T-cell (primary cell): Measurements from ENCODE around the gene DNMT3A. TPM values are rescaled to one million over a fixed set of nuclear protein-coding genes. Genes with fewer than 3 reads are reported as not detected.
A peak's percentile ranks its signal among the peaks of the same experiment; 100 is the strongest.

ENCODE experiments used
- ATAC-seq, 4 experiments: fragments of 200-7000 bp in 3 of 4; fragments of 150-1000 bp in 1 of 4; cut with Tn5 transposase; replicated peaks in 1 of 4; 1 replicate in 3 of 4; 2 replicates in 1 of 4; pipeline ENCODE4 v1.10.0; 2021; ENCODE audit warnings: moderate library complexity in 3 of 4, mild to moderate bottlenecking in 2 of 4, moderate number of reproducible peaks in 1 of 4
- CTCF ChIA-PET, 2 donors: fragments of 300-600 bp; sonication (Branson Sonifier 250); formaldehyde crosslinking; loops; one replicate each; lab custom pipeline; 2022; ENCODE audit warnings: antibody characterized with exemption in 2 of 2; lab: Charles Lee
- POLR2A ChIA-PET, 2 donors: fragments of 300-600 bp; sonication (Branson Sonifier 250); formaldehyde crosslinking; loops; one replicate each; lab custom pipeline; 2022; ENCODE audit warnings: antibody characterized with exemption in 2 of 2; lab: Charles Lee
- DNase-seq, 35 experiments: peaks; one replicate each; pipeline versions ENCODE4 v3.0.0 to v3.0.0-alpha.2; 2013 to 2023
- H3K27ac ChIP-seq: one replicate; pipeline ENCODE4 v1.5.1; 2013; ENCODE audit warnings: low read length
- H3K27me3 ChIP-seq, 2 experiments: replicated peaks in 1 of 2; 1 replicate in 1 of 2; 2 replicates in 1 of 2; pipeline versions ENCODE4 v1.6.1 to v1.7.0; 2013; ENCODE audit warnings: low read length in 1 of 2, mixed read lengths in 1 of 2; ENCODE audit not compliant: control insufficient read depth in 2 of 2, insufficient read depth in 2 of 2; ENCODE audit errors: extremely low read depth in 1 of 2
- H3K36me3 ChIP-seq, 2 donors: 1 replicate in 1 of 2; 2 replicates in 1 of 2; pipeline versions ENCODE4 v1.6.1 to v1.7.0; 2013; ENCODE audit warnings: low read length in 1 of 2; ENCODE audit not compliant: control insufficient read depth in 2 of 2, insufficient read depth in 1 of 2; ENCODE audit errors: extremely low read depth in 1 of 2
- H3K4me1 ChIP-seq, 2 experiments: 1 replicate in 1 of 2; 2 replicates in 1 of 2; pipeline versions ENCODE4 v1.6.1 to v1.7.0; 2013; ENCODE audit warnings: low read length in 2 of 2, mixed read lengths in 1 of 2; ENCODE audit not compliant: insufficient read depth in 2 of 2, control insufficient read depth in 1 of 2; ENCODE audit errors: extremely low read depth in 1 of 2
- H3K4me3 ChIP-seq, 2 donors: 1 replicate in 1 of 2; 2 replicates in 1 of 2; pipeline versions ENCODE4 v1.5.1 to v1.7.0; 2013; ENCODE audit warnings: mild to moderate bottlenecking in 2 of 2, low read length in 1 of 2, moderate library complexity in 1 of 2; ENCODE audit not compliant: control insufficient read depth in 1 of 2; ENCODE audit errors: extremely low read depth in 1 of 2
- H3K9me3 ChIP-seq: 2 replicates; pipeline ENCODE4 v1.7.0; 2013
- H3K27ac Mint-ChIP-seq, 2 donors: one replicate each; pipeline ENCODE4 v1.8.0; 2020 to 2021; ENCODE audit warnings: mild to moderate bottlenecking in 2 of 2, mixed read lengths in 2 of 2
- H3K27me3 Mint-ChIP-seq, 2 donors: one replicate each; pipeline ENCODE4 v1.8.0; 2021 to 2022; ENCODE audit warnings: mixed read lengths in 2 of 2
- H3K36me3 Mint-ChIP-seq: one replicate; pipeline ENCODE4 v1.8.0; 2021; ENCODE audit warnings: mixed read lengths
- H3K4me1 Mint-ChIP-seq, 3 donors: one replicate each; pipeline ENCODE4 v1.8.0; 2020 to 2022; ENCODE audit warnings: mixed read lengths in 3 of 3, mild to moderate bottlenecking in 1 of 3
- H3K4me3 Mint-ChIP-seq, 3 donors: one replicate each; pipeline ENCODE4 v1.8.0; 2020 to 2022; ENCODE audit warnings: mild to moderate bottlenecking in 3 of 3, mixed read lengths in 3 of 3, moderate library complexity in 3 of 3
- H3K9me3 Mint-ChIP-seq, 3 donors: one replicate each; pipeline ENCODE4 v1.8.0; 2020 to 2022; ENCODE audit warnings: mixed read lengths in 3 of 3
- WGBS: methylation state at CpG from one replicate; pipeline ENCODE4 v1.1.5; 2013; ENCODE audit warnings: missing lambda C conversion rate; ENCODE audit not compliant: insufficient coverage; 5-methylcytosine and 5-hydroxymethylcytosine counted together
- total RNA-seq, 35 experiments: library from RNA in 6 of 35; stranded (reverse) in 6 of 35; fragments of 120-200 nt in 1 of 35; gene quantifications; one replicate each; pipeline versions ENCODE4 v1.2.1 to v1.2.4 and lab custom pipeline; 2013 to 2026

Gene DNMT3A
- total RNA-seq, 5 donors from 2014 or later (not counting 1 experiment from before 2014, with no cell fraction given) = 78.7 to 125 (median 93.2) TPM

DNA sequence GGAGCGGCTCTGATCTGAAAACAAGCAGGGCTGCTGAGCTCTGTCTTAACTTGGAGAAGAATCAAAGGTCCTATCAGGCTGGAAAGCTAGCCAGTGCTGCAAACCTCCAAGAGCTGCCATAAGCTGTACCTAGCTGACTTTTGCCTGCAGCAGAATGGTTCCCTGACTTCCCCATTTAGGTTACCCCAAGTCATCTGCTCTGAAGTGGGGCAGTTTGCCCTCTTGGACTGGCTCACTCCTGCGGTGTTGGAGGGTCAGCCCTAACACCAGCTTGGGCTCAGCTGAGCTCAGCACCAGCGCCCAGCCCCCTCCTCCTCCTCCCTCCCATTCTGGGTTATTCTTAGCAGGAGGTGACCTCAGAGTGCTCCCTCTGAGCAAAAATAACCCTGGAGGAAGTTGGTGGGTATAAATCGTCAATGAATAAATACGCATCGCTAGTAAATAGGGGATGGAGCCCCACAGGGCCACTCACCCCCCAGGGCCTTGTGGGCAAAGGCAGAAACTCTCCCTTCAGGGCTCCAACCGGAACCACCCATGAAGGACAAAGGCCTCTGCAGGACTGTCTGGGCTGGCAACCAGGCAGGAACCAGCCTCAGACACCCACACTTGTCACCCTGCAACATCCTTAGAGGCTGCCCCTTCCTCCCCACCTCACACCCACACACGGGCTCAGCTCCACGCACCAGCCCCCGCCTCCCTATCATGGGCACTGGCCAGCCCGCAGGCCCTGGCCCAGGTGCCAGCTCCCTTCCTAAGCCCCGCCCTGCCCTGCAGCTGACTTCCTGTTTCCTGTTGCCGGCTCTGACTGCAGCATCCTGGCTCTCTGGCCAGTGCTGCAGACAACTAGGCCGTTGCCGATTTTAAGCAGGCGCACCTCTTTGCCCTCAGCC, 46.9 kb downstream of the DNMT3A start:
- 8% methylated on average over 12 of the region's 16 CpGs for WGBS
- H3K4me3 Mint-ChIP-seq = peak overlapping the region; percentile 53 to 77 (median 55)
- ChIA-PET CTCF (interaction anchor here (0.8 to 1.8 kb wide), 7 partner anchors 10 to 68 kb away, joined by 3 to 10 read pairs (median 5); no protein-coding TSS in a partner anchor), POLR2A (interaction anchor here in 1 of 2 donors (0.6 to 0.9 kb wide), 2 partner anchors 10 to 21 kb away, joined by 4 read pairs; no protein-coding TSS in a partner anchor)
- DNase-seq = peak; percentile 62 to 85 (median 75)
- Histone ChIP-seq H3K27me3 (no peaks in the 10 kb centered on the region), H3K4me1 (peaks cover 25 to 78% of the 10 kb centered on the region in 2 experiments), H3K27ac (peak overlapping the region; percentile 92), H3K4me3 (peak overlapping the region in 1 of 2 donors; percentile 25), H3K36me3 (peaks cover 7 to 23% of the 10 kb centered on the region in 2 donors), H3K9me3 (no peaks in the 10 kb centered on the region)
- peak; percentile 84 to 93 (median 90) for ATAC-seq
- peaks cover 52 to 57% (median 56%) of the 10 kb centered on the region in 3 donors for H3K4me1 Mint-ChIP-seq
- no peaks in the 10 kb centered on the region for H3K9me3 Mint-ChIP-seq
- H3K27me3 Mint-ChIP-seq = no peaks in the 10 kb centered on the region
- peak overlapping the region; percentile 96 to 97 for H3K27ac Mint-ChIP-seq
- H3K36me3 Mint-ChIP-seq = peaks cover 4% of the 10 kb centered on the region

- peak overlapping the region; percentile 92 for H3K27ac ChIP-seq
- peaks cover 25 to 83% of the 10 kb centered on the region in 2 experiments for H3K4me1 ChIP-seq
- Mint-ChIP-seq H3K36me3 (peaks cover 4% of the 10 kb centered on the region), H3K27ac (peak overlapping the region; percentile 96 to 97), H3K9me3 (no peaks in the 10 kb centered on the region), H3K4me3 (peak overlapping the region; percentile 45 to 77 (median 50)), H3K4me1 (peaks cover 52 to 58% (median 58%) of the 10 kb centered on the region in 3 donors), H3K27me3 (no peaks in the 10 kb centered on the region)
- ATAC-seq = peak; percentile 7 to 29 (median 18)
- peak overlapping the region in 1 of 2 donors; percentile 25 for H3K4me3 ChIP-seq
- ChIA-PET POLR2A (interaction anchor here (0.6 to 0.9 kb wide), 2 partner anchors 9 to 20 kb away, joined by 3 to 4 read pairs; no protein-coding TSS in a partner anchor), CTCF (interaction anchor here (0.8 to 1.5 kb wide), 5 partner anchors 14 to 68 kb away, joined by 3 to 10 read pairs (median 4); no protein-coding TSS in a partner anchor)
- H3K9me3 ChIP-seq = no peaks in the 10 kb centered on the region
- peaks cover 3 to 15% of the 10 kb centered on the region in 2 donors for H3K36me3 ChIP-seq
- H3K27me3 ChIP-seq = no peaks in the 10 kb centered on the region
- 32% methylated on average over 7 of the region's 13 CpGs for WGBS
- peak in 3 of 35 experiments; percentile 31 to 38 (median 34) for DNase-seq
These were observed 47.7 kb downstream of the DNMT3A start for GRCh38 chr2:25293958-25294562.

- Histone ChIP-seq H3K36me3 (peaks cover 0 to 7% of the 10 kb centered on the region in 2 donors), H3K9me3 (no peaks in the 10 kb centered on the region), H3K4me1 (peaks cover 25 to 81% of the 10 kb centered on the region in 2 experiments), H3K27me3 (no peaks in the 10 kb centered on the region), H3K27ac (peak overlapping the region; percentile 92), H3K4me3 (no peak overlapping the region)
- WGBS = 92% methylated on average over 2 of the region's 7 CpGs
- H3K27ac Mint-ChIP-seq = peak overlapping the region; percentile 90 to 96
- H3K27me3 Mint-ChIP-seq = no peaks in the 10 kb centered on the region
- no peaks in the 10 kb centered on the region for H3K9me3 Mint-ChIP-seq
- no peak for ATAC-seq
- H3K36me3 Mint-ChIP-seq = peaks cover 8% of the 10 kb centered on the region
- no peak for DNase-seq
- peaks cover 60 to 63% (median 62%) of the 10 kb centered on the region in 3 donors for H3K4me1 Mint-ChIP-seq
- ChIA-PET CTCF (interaction anchor here in 1 of 2 donors (0.6 kb wide), 1 partner anchor 408 kb away, joined by 4 read pairs; no protein-coding TSS in a partner anchor), POLR2A (interaction anchor here in 1 of 2 donors (0.6 kb wide), 2 partner anchors 10 to 21 kb away, joined by 3 read pairs; no protein-coding TSS in a partner anchor)
- peak overlapping the region in 2 of 3 donors; percentile 4 to 47 for H3K4me3 Mint-ChIP-seq
These were observed 48.6 kb downstream of the DNMT3A start for GRCh38 chr2:25293145-25293544.

GRCh38 chr2:25292408-25292807, 49.3 kb downstream of the DNMT3A start:
- H3K4me1 ChIP-seq = peaks cover 25 to 79% of the 10 kb centered on the region in 2 experiments
- DNase-seq (no peak), ATAC-seq (no peak)
- ChIA-PET POLR2A (no interaction called here), CTCF (interaction anchor here in 1 of 2 donors (0.6 to 1.0 kb wide), 2 partner anchors 12 to 409 kb away, joined by 3 to 4 read pairs; no protein-coding TSS in a partner anchor)
- no peaks in the 10 kb centered on the region for H3K27me3 ChIP-seq
- no peaks in the 10 kb centered on the region for H3K9me3 Mint-ChIP-seq
- peaks cover 61 to 65% (median 63%) of the 10 kb centered on the region in 3 donors for H3K4me1 Mint-ChIP-seq
- H3K9me3 ChIP-seq = no peaks in the 10 kb centered on the region
- H3K4me3 Mint-ChIP-seq = peak overlapping the region in 1 of 3 donors; percentile 47
- H3K27ac ChIP-seq = peak overlapping the region; percentile 92
- H3K36me3 ChIP-seq = peaks cover under 1 to 5% of the 10 kb centered on the region in 2 donors
- H3K27me3 Mint-ChIP-seq = no peaks in the 10 kb centered on the region
- no peak overlapping the region for H3K4me3 ChIP-seq
- 97% methylated on average over 4 of the region's 4 CpGs for WGBS
- peak overlapping the region; percentile 90 to 96 for H3K27ac Mint-ChIP-seq
- peaks cover 8% of the 10 kb centered on the region for H3K36me3 Mint-ChIP-seq

GRCh38 chr2:25290811-25291495, 50.8 kb downstream of the DNMT3A start:
- POLR2A ChIA-PET = interaction anchor here in 1 of 2 donors (0.7 kb wide), 1 partner anchor 136 kb away, joined by 3 read pairs; no protein-coding TSS in a partner anchor
- Mint-ChIP-seq H3K4me1 (peaks cover 64 to 69% (median 66%) of the 10 kb centered on the region in 3 donors), H3K36me3 (peaks cover 8% of the 10 kb centered on the region), H3K27me3 (no peaks in the 10 kb centered on the region), H3K27ac (peak overlapping the region in 1 of 2 donors; percentile 96), H3K9me3 (no peaks in the 10 kb centered on the region), H3K4me3 (no peak overlapping the region)
- no peaks in the 10 kb centered on the region for H3K27me3 ChIP-seq
- ATAC-seq (no peak), DNase-seq (no peak)
- H3K4me3 ChIP-seq = no peak overlapping the region
- CTCF ChIA-PET = interaction anchor here in 1 of 2 donors (0.7 kb wide), 1 partner anchor 18 kb away, joined by 3 read pairs; no protein-coding TSS in a partner anchor
- peaks cover 0 to 2% of the 10 kb centered on the region in 2 donors for H3K36me3 ChIP-seq
- H3K9me3 ChIP-seq = no peaks in the 10 kb centered on the region
- WGBS = 89% methylated on average over 18 of the region's 19 CpGs
- H3K4me1 ChIP-seq = peaks cover 33 to 81% of the 10 kb centered on the region in 2 experiments
- peak overlapping the region; percentile 48 for H3K27ac ChIP-seq
